A549 (cell line): ENCODE results near the gene YIPF1.

Experiments used
- POLR2A ChIP-seq: IDR thresholded peaks from 2 replicates; pipeline ENCODE4 v1.6.1; 2012; ENCODE audit warnings: mild to moderate bottlenecking, low read length
- TF ChIP-seq, protein P1 (sequence below): fragments of 450-650 bp; IDR thresholded peaks from 2 replicates; pipeline ENCODE4 v1.6.1; 2014; ENCODE audit warnings: antibody characterized with exemption

DNA sequence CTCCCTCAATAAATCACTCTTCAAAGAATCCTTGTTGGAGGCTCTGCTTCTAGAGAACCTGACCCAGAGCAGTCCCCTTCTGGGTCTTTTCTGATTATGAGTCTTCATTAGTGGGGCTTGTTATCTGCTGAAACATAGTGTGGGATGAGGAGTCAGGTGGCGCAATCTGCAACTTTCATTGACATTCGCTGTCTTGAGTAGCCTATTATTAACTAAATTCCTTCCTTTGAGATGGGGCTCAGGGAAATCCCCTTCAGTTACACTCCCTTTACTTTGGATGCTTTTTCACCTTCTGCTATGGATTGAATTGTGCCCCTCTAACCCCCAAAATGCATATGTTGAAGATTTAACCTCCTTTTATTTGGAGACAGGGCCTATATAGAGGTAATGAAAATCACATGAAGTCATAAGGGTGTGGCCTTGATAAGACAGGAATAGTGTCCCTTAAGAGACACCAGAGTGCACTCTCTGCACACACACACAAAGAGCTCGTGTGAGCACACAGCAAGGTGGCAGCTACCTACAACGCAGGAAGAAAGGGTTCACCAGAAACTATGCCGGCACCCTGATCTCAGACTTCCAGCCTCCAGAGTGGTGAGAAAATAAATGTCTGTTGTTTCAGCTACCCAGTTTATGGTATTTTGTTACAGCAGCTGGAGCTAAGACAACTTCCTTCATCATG lies 23.9 kb upstream of the YIPF1 start:
- TF ChIP-seq, protein P1, sequence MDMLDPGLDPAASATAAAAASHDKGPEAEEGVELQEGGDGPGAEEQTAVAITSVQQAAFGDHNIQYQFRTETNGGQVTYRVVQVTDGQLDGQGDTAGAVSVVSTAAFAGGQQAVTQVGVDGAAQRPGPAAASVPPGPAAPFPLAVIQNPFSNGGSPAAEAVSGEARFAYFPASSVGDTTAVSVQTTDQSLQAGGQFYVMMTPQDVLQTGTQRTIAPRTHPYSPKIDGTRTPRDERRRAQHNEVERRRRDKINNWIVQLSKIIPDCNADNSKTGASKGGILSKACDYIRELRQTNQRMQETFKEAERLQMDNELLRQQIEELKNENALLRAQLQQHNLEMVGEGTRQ: no peak
- TF ChIP-seq POLR2A: no peak
